Measurements from ENCODE around the gene SORBS2.

DNA sequence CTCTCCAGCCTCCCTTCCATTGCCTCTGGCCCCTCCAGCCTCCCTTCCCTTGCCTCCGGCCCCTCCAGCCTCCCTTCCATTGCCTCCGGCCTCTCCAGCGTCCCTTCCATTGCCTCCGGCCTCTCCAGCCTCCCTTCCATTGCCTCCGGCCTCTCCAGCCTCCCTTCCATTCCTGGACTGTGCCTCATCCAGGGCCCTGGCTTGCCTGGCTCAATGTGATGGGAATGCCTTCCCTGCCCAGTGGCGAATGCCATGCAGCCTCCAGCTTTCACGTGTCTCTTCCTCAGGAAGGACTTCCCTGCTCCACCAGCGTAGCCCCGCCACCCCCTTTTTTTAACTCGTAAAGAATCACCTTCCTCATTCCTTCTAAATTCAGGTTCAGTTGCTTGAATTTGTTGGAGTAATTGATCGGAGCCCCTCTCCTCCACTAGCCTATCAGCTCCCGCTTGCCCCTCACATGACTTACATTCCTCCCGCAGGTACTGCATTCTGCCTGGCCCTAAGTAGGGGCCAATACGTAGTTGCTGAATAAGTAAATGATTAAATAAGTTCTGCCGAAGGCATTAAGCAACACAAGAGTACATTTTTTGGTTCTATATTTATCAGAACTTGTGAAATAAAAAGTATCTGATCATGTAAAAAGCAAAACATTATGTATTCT lies 30.3 kb downstream of the SORBS2 start:
- TF ChIP-seq EZH2 (IDR thresholded peaks at IDR 0.05; ENCODE audit: low read length, missing control alignments), result no peak
- TF ChIP-seq, protein P1, sequence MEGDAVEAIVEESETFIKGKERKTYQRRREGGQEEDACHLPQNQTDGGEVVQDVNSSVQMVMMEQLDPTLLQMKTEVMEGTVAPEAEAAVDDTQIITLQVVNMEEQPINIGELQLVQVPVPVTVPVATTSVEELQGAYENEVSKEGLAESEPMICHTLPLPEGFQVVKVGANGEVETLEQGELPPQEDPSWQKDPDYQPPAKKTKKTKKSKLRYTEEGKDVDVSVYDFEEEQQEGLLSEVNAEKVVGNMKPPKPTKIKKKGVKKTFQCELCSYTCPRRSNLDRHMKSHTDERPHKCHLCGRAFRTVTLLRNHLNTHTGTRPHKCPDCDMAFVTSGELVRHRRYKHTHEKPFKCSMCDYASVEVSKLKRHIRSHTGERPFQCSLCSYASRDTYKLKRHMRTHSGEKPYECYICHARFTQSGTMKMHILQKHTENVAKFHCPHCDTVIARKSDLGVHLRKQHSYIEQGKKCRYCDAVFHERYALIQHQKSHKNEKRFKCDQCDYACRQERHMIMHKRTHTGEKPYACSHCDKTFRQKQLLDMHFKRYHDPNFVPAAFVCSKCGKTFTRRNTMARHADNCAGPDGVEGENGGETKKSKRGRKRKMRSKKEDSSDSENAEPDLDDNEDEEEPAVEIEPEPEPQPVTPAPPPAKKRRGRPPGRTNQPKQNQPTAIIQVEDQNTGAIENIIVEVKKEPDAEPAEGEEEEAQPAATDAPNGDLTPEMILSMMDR (conservative IDR thresholded peaks at IDR 0.05 in 1 of 2, IDR thresholded peaks at IDR 0.05 in 1 of 2; ENCODE audit: low read depth in 1 of 2, low read length in 2 of 2), result no peak

Data from fibroblast of lung (primary cell).